GM23338 (cell line): ENCODE data around the gene PXYLP1. TPM values are rescaled to one million over a fixed set of nuclear protein-coding genes. Genes with fewer than 3 reads are reported as not detected.

Experiments
- ATAC-seq: fragments of 200-7000 bp; cut with Tn5 transposase; 3 replicates; pipeline ENCODE4 v1.9.1; 2020
- DNase-seq: peaks from one replicate; pipeline ENCODE4 v3.0.0-alpha.2; 2015; ENCODE audit warnings: low spot score
- H2AFZ ChIP-seq: fragments of 200-600 bp; sonication (generic); 2 replicates; pipeline ENCODE4 v1.8.0; 2016; ENCODE audit warnings: antibody characterized with exemption, mild to moderate bottlenecking, moderate library complexity
- H3F3A ChIP-seq: fragments of 200-600 bp; sonication (generic); replicated peaks from 2 replicates; pipeline ENCODE4 v1.8.0; 2017; ENCODE audit warnings: antibody characterized with exemption, mixed run types, low read depth
- H3K27ac ChIP-seq: fragments of 200-600 bp; sonication (generic); 2 replicates; pipeline ENCODE4 v1.6.1; 2016; ENCODE audit warnings: low read depth
- H3K27me3 ChIP-seq: fragments of 200-600 bp; sonication (generic); 2 replicates; pipeline ENCODE4 v1.8.0; 2016; ENCODE audit warnings: mild to moderate bottlenecking, mixed run types, moderate library complexity; ENCODE audit not compliant: insufficient read depth
- H3K36me3 ChIP-seq: fragments of 200-600 bp; sonication (generic); 2 replicates; pipeline ENCODE4 v1.8.0; 2016; ENCODE audit warnings: mild to moderate bottlenecking; ENCODE audit not compliant: insufficient read depth
- H3K4me1 ChIP-seq: fragments of 200-600 bp; sonication (generic); 2 replicates; pipeline ENCODE4 v1.8.0; 2016; ENCODE audit warnings: mild to moderate bottlenecking, moderate library complexity; ENCODE audit not compliant: insufficient read depth
- H3K4me2 ChIP-seq: fragments of 200-600 bp; sonication (generic); 2 replicates; pipeline ENCODE4 v1.7.1; 2017; ENCODE audit warnings: mixed run types
- H3K4me3 ChIP-seq: fragments of 200-600 bp; sonication (generic); 2 replicates; pipeline ENCODE4 v1.6.1; 2016; ENCODE audit warnings: mixed run types
- H3K79me2 ChIP-seq: fragments of 200-600 bp; sonication (generic); replicated peaks from 2 replicates; pipeline ENCODE4 v1.8.0; 2017; ENCODE audit warnings: mild to moderate bottlenecking; ENCODE audit not compliant: insufficient read depth
- H3K9me2 ChIP-seq: fragments of 200-600 bp; sonication (generic); 2 replicates; pipeline ENCODE4 v1.8.0; 2017; ENCODE audit not compliant: insufficient read depth
- H4K20me1 ChIP-seq: fragments of 200-600 bp; sonication (generic); replicated peaks from 2 replicates; pipeline ENCODE4 v1.8.0; 2017; ENCODE audit warnings: mild to moderate bottlenecking; ENCODE audit not compliant: insufficient read depth
- H3K27ac Mint-ChIP-seq: 2 replicates; pipeline ENCODE4 v1.8.0; 2020; ENCODE audit warnings: inconsistent platforms, mild to moderate bottlenecking, moderate library complexity, mixed read lengths
- H3K27me3 Mint-ChIP-seq: 3 replicates; pipeline ENCODE4 v1.8.0; 2022; ENCODE audit warnings: low read depth, mild to moderate bottlenecking, moderate library complexity, mixed read lengths, inconsistent platforms; ENCODE audit not compliant: insufficient read depth, poor library complexity
- H3K36me3 Mint-ChIP-seq: 3 replicates; pipeline ENCODE4 v1.8.0; 2021; ENCODE audit warnings: low read depth, mild to moderate bottlenecking, inconsistent platforms, moderate library complexity, mixed read lengths
- H3K4me1 Mint-ChIP-seq: 3 replicates; pipeline ENCODE4 v1.8.0; 2020; ENCODE audit warnings: mild to moderate bottlenecking, inconsistent platforms, mixed read lengths
- H3K4me3 Mint-ChIP-seq: 3 replicates; pipeline ENCODE4 v1.8.0; 2021; ENCODE audit warnings: moderate library complexity, mild to moderate bottlenecking, inconsistent platforms, mixed read lengths
- H3K9me3 Mint-ChIP-seq: 3 replicates; pipeline ENCODE4 v1.8.0; 2020; ENCODE audit warnings: moderate library complexity, mild to moderate bottlenecking, inconsistent platforms, mixed read lengths
- CREB1 ChIP-seq: fragments of 250-450 bp; sonication (Bioruptor Pico); IDR thresholded peaks from 2 replicates; pipeline ENCODE4 v1.5.0; 2020; ENCODE audit warnings: low read depth, mild to moderate bottlenecking, moderate library complexity
- CTCF ChIP-seq, 2 experiments: fragments of 200-600 bp in 1 of 2; sonication (generic) in 1 of 2; conservative IDR thresholded peaks; 2 replicates each; pipeline versions ENCODE4 v1.5.1 to v1.6.1; 2016 to 2017; ENCODE audit warnings: antibody characterized with exemption in 2 of 2, low read depth in 2 of 2, mild to moderate bottlenecking in 2 of 2, moderate library complexity in 1 of 2
- ETS1 ChIP-seq: IDR thresholded peaks from 2 replicates; pipeline ENCODE4 v1.6.1; 2016; ENCODE audit warnings: antibody characterized with exemption
- EZH2 ChIP-seq: fragments of 200-600 bp; sonication (generic); IDR thresholded peaks from one replicate; pipeline ENCODE4 v1.8.0; 2017; ENCODE audit warnings: antibody characterized with exemption, mild to moderate bottlenecking, low read depth; ENCODE audit not compliant: unreplicated experiment
- EZH2phosphoT487 ChIP-seq: fragments of 200-600 bp; sonication (generic); IDR thresholded peaks from one replicate; pipeline ENCODE4 v1.8.1; 2018; ENCODE audit warnings: antibody characterized with exemption; ENCODE audit not compliant: unreplicated experiment
- JUNB ChIP-seq: IDR thresholded peaks from one replicate; pipeline ENCODE4 v1.6.1; 2016; ENCODE audit warnings: antibody characterized with exemption; ENCODE audit not compliant: unreplicated experiment
- NANOG ChIP-seq: IDR thresholded peaks from 2 replicates; pipeline ENCODE4 v1.6.1; 2016; ENCODE audit warnings: antibody characterized with exemption, borderline replicate concordance
- POLR2AphosphoS5 ChIP-seq: IDR thresholded peaks from 2 replicates; pipeline ENCODE4 v1.6.1; 2016; ENCODE audit warnings: antibody characterized with exemption, low read depth
- REST ChIP-seq: IDR thresholded peaks from one replicate; pipeline ENCODE4 v1.6.1; 2018; ENCODE audit warnings: antibody characterized with exemption; ENCODE audit not compliant: unreplicated experiment
- STAT1 ChIP-seq: IDR thresholded peaks from one replicate; pipeline ENCODE4 v1.6.1; 2016; ENCODE audit warnings: antibody characterized with exemption; ENCODE audit not compliant: unreplicated experiment
- ZNF114 ChIP-seq: fragments of 250-450 bp; sonication (Bioruptor Pico); IDR thresholded peaks from 2 replicates; pipeline ENCODE4 v1.5.0; 2020; ENCODE audit warnings: mild to moderate bottlenecking, moderate library complexity
- ZNF462 ChIP-seq: fragments of 250-450 bp; sonication (Bioruptor Pico); IDR thresholded peaks from 2 replicates; pipeline ENCODE4 v1.5.0; 2020; ENCODE audit warnings: mild to moderate bottlenecking, moderate library complexity
- polyA plus RNA-seq: library from polyadenylated mRNA; unstranded; fragments of >200 nt; fragmentation: Nextera tagmentation; extraction: Ambion mirVana; gene quantifications from 2 replicates; pipeline ENCODE4 v1.2.1, GENCODE V29; 2016
- total RNA-seq: library from RNA; depleted of rRNA; stranded (reverse); fragments of >200 nt; shearing (Covaris generic); gene quantifications from 2 replicates; pipeline ENCODE4 v1.2.3, GENCODE V29; 2014

Gene PXYLP1
- total and polyA plus RNA-seq, 2 experiments from 2014 or later = 8.9 to 20.1 TPM

GRCh38 chr3:141218162-141218835 lies 13.3 kb upstream of the PXYLP1 start:
- Mint-ChIP-seq H3K27ac (no peak overlapping the region), H3K27me3 (no peaks in the 10 kb centered on the region), H3K4me1 (peaks cover 3% of the 10 kb centered on the region; the same call in 2 of the 3 replicates), H3K4me3 (no peak overlapping the region), H3K9me3 (peaks cover 8% of the 10 kb centered on the region), H3K36me3 (peaks cover 3% of the 10 kb centered on the region; the same call in 1 of the 3 replicates)
- peaks cover 27% of the 10 kb centered on the region; the same call in 1 of the 2 replicates for H3K9me2 ChIP-seq
- no peak for ATAC-seq
- H3F3A ChIP-seq = no peaks in the 10 kb centered on the region
- no peaks in the 10 kb centered on the region for H3K4me1 ChIP-seq
- no peak for TF ChIP-seq REST
- TF ChIP-seq NANOG = no peak
- no peak for TF ChIP-seq EZH2phosphoT487
- TF ChIP-seq ETS1 = no peak
- TF ChIP-seq CTCF (conservative IDR thresholded peaks at IDR 0.05; ENCODE audit: low read depth in 2 of 2) = no peak
- no peak for TF ChIP-seq EZH2
- TF ChIP-seq ZNF114 = no peak
- no peak for TF ChIP-seq POLR2AphosphoS5
- no peak for TF ChIP-seq CREB1
- no peak for TF ChIP-seq ZNF462
- no peak for TF ChIP-seq STAT1
- TF ChIP-seq JUNB = no peak
- peaks cover 5% of the 10 kb centered on the region; the same call in 1 of the 2 replicates for H3K36me3 ChIP-seq
- no peak for DNase-seq
- H3K79me2 ChIP-seq = no peaks in the 10 kb centered on the region
- H2AFZ ChIP-seq = no peak overlapping the region
- no peaks in the 10 kb centered on the region for H3K27me3 ChIP-seq
- no peak overlapping the region for H3K27ac ChIP-seq
- no peak overlapping the region for H3K4me2 ChIP-seq
- H3K4me3 ChIP-seq = no peak overlapping the region
- no peaks in the 10 kb centered on the region for H4K20me1 ChIP-seq
